ENCODE measurements around the gene ATP7B. TPM values are rescaled to one million over a fixed set of nuclear protein-coding genes. Genes with fewer than 3 reads are reported as not detected.
A peak's percentile ranks its signal among the peaks of the same experiment; 100 is the strongest.

ATP7B gene
- total and polyA plus RNA-seq, 2 experiments from 2014 or later = 2.2 to 12.8 TPM

GRCh38 chr13:51935326-51936171 lies 75.7 kb downstream of the ATP7B start:
- Mint-ChIP-seq H3K4me3 (no peak overlapping the region), H3K36me3 (ENCODE audit: low read depth) (no peaks in the 10 kb centered on the region; the same call in 1 of the 3 replicates), H3K4me1 (no peaks in the 10 kb centered on the region; the same call in 2 of the 3 replicates), H3K9me3 (no peaks in the 10 kb centered on the region; the same call in 2 of the 3 replicates), H3K27ac (no peak overlapping the region), H3K27me3 (ENCODE audit: insufficient read depth, low read depth, poor library complexity) (peaks cover 8% of the 10 kb centered on the region)
- H3K79me2 ChIP-seq (replicated peaks; ENCODE audit: insufficient read depth) = no peaks in the 10 kb centered on the region
- no peak for TF ChIP-seq ZNF331 (CRISPR knock-in tag; IDR thresholded peaks at IDR 0.05; ENCODE audit: low read depth)
- TF ChIP-seq CTCF (conservative IDR thresholded peaks at IDR 0.05; ENCODE audit: low read depth in 2 of 2) = peak; percentile 53 to 73
- H4K20me1 ChIP-seq (replicated peaks; ENCODE audit: insufficient read depth) = no peaks in the 10 kb centered on the region
- DNase-seq (ENCODE audit: low spot score) = peak; percentile 72
- H3K9me2 ChIP-seq (ENCODE audit: insufficient read depth) = no peaks in the 10 kb centered on the region
- no peak overlapping the region for H2AFZ ChIP-seq
- no peaks in the 10 kb centered on the region; the same call in 1 of the 2 replicates for H3K36me3 ChIP-seq (ENCODE audit: insufficient read depth)
- H3K4me1 ChIP-seq (ENCODE audit: insufficient read depth) = no peaks in the 10 kb centered on the region
- ATAC-seq = peak; percentile 95
- H3F3A ChIP-seq (replicated peaks; ENCODE audit: low read depth) = no peaks in the 10 kb centered on the region
- H3K4me3 ChIP-seq = no peak overlapping the region
- no peaks in the 10 kb centered on the region for H3K27me3 ChIP-seq (ENCODE audit: insufficient read depth)
- no peak overlapping the region for H3K4me2 ChIP-seq
- no peak overlapping the region for H3K27ac ChIP-seq (ENCODE audit: low read depth)

- Mint-ChIP-seq H3K27ac (no peak overlapping the region), H3K4me1 (no peaks in the 10 kb centered on the region; the same call in 2 of the 3 replicates), H3K36me3 (ENCODE audit: low read depth) (no peaks in the 10 kb centered on the region; the same call in 1 of the 3 replicates), H3K9me3 (no peaks in the 10 kb centered on the region; the same call in 2 of the 3 replicates), H3K27me3 (ENCODE audit: insufficient read depth, low read depth, poor library complexity) (peaks cover 8% of the 10 kb centered on the region), H3K4me3 (no peak overlapping the region)
- Histone ChIP-seq H3K9me2 (ENCODE audit: insufficient read depth) (no peaks in the 10 kb centered on the region), H3K27ac (ENCODE audit: low read depth) (no peak overlapping the region), H4K20me1 (replicated peaks; ENCODE audit: insufficient read depth) (no peaks in the 10 kb centered on the region), H3K36me3 (ENCODE audit: insufficient read depth) (no peaks in the 10 kb centered on the region; the same call in 1 of the 2 replicates), H3K4me3 (no peak overlapping the region), H3K27me3 (ENCODE audit: insufficient read depth) (no peaks in the 10 kb centered on the region), H3K4me2 (no peak overlapping the region), H2AFZ (no peak overlapping the region), H3K79me2 (replicated peaks; ENCODE audit: insufficient read depth) (no peaks in the 10 kb centered on the region), H3K4me1 (ENCODE audit: insufficient read depth) (no peaks in the 10 kb centered on the region), H3F3A (replicated peaks; ENCODE audit: low read depth) (no peaks in the 10 kb centered on the region)
- ATAC-seq = no peak
- no peak for DNase-seq (ENCODE audit: low spot score)
- TF ChIP-seq ETS1 (IDR thresholded peaks at IDR 0.05) (no peak), ZNF114 (CRISPR knock-in tag; IDR thresholded peaks at IDR 0.05) (no peak), POLR2AphosphoS5 (IDR thresholded peaks at IDR 0.05; ENCODE audit: low read depth) (no peak), ZNF331 (CRISPR knock-in tag; IDR thresholded peaks at IDR 0.05; ENCODE audit: low read depth) (no peak), CREB1 (CRISPR knock-in tag; IDR thresholded peaks at IDR 0.05; ENCODE audit: low read depth) (no peak), CTCF (conservative IDR thresholded peaks at IDR 0.05; ENCODE audit: low read depth in 2 of 2) (peak in 1 of 2 experiments; percentile 51; a peak in 2 of 4 replicates), REST (IDR thresholded peaks at IDR 0.05; ENCODE audit: unreplicated experiment) (no peak)
These were observed 76.7 kb downstream of the ATP7B start for GRCh38 chr13:51934461-51935087.
